Pons (tissue), 1 donor: ENCODE measurements around the gene MAN1C1.
"Not testable (repeated sequence)": the region's sequence is repeated elsewhere in the genome, so short reads cannot be mapped to it uniquely, and the experiment has no call there.

Experiments used
- DNase-seq: peaks from one replicate; pipeline ENCODE4 v3.0.0-alpha.2; 2016; ENCODE audit warnings: low spot score

The MAN1C1 gene

GRCh38 chr1:25634896-25635295 is 18.3 kb downstream of the MAN1C1 start:
- no peak for DNase-seq

- not testable (repeated sequence) for DNase-seq
These were observed 19.6 kb downstream of the MAN1C1 start for GRCh38 chr1:25636141-25636540.

GRCh38 chr1:25640646-25641328 is 24.2 kb downstream of the MAN1C1 start:
- DNase-seq: no peak

DNA sequence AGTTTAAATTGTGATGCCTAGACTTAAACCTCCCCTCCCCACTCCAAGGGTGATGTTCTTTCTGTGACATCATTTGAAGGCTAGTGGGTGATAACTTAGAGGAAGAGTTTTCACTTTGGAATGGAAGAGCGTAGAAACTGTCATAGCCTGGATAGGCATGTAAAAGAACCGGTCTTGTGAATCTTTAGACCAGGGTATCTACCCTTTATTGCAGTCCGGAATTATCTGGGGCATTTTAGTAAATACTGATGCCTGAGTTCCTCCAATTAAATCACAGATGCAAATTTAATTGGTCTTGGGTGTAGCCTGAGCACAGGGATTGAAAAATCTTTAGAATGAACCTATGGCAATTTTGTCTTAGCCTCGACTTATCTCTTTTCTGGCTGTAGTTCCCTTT is 24.7 kb downstream of the MAN1C1 start:
- DNase-seq: no peak

- no peak for DNase-seq
These were observed 25.5 kb downstream of the MAN1C1 start for GRCh38 chr1:25641931-25642573.

DNA sequence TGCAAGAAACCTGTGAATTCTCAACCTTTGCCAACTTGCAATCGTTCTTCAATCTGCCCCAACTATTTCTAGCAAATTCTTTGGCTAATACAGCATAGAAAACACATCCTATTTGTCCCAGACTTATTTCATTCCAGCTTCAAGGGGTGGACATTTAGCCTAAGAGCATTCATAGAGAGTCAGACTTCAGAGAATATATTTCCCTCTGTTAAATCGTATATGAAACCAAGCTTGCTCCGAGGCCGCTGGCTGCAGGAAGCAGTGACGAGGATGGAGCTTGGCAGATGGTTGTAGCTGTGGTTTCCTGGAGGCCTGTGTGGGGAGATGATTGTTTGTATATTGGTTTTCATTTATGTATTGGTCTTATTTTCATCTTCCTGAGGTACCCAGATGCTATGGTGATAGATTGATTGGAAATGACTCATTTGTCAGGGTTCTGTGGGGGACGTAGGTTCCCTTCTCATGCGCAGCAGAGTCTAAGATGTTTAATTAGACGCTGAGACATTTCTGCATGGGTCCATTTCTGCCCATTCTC is 26.1 kb downstream of the MAN1C1 start:
- DNase-seq: no peak

DNA sequence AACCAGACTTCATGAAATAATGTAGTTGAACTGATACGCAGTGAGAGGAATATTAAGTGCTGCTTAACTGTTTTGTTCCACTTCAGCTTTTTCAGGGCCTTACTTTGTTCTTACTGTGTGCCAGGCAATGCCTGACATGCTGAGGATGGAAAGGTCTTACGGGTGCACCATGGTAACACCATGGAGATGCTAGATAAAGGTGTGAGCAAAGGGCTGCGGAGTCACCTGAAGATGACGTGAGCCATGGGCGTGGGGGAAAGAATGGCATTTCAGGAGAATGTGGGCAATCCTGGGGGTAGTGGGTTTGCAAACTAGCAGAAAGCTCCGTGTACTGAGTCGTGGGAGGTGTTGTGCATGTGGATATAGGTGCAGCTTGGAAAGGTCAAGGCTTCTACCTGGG is 27.3 kb downstream of the MAN1C1 start:
- no peak for DNase-seq

DNA sequence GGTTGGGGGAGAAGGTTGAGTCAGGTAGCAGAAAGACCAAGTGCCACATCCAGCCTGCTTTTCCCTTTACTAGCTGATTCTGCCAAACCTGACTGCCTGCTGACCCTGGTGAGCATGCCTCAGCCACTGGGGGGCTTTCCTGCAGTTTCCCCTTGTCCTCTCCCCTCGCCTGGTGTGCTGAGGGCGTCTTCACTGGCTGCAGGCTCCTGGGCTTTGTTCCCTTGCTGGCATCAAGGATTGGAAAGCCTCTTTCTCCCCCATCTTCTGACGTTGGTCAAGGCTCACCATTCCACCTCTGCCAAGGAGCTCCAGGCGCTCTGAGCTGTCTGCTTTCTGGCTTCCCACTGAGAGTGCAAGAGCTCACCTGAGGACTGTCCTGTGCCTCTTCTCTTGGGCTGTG is 28.4 kb downstream of the MAN1C1 start:
- no peak for DNase-seq

GRCh38 chr1:25645637-25646400 is 29.2 kb downstream of the MAN1C1 start:
- DNase-seq: no peak

DNA sequence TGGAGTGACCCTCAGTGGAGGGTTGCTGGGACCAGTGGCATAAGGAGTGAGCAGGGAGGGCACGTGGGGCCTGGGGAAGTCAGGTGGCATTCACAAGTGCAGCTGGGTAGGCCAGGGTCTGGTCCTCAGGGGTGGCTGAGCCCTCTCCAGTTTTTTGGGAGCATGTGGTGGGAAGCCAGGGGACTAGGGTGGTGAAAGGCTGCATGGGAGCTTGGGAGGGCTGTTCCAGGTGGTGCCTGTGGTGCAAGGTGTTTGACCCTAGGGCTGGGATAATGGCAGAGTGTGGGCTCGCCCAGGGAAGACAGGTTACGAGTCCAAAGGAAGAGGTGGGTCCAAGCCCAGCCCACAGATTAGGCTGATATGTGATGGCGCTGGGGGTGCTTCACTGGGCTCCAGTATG is 30.5 kb downstream of the MAN1C1 start:
- DNase-seq: no peak

GRCh38 chr1:25647863-25648262 is 31.3 kb downstream of the MAN1C1 start:
- DNase-seq: no peak

GRCh38 chr1:25648681-25649440 is 32.3 kb downstream of the MAN1C1 start:
- DNase-seq: peak; percentile 76

GRCh38 chr1:25649505-25650288 is 33.1 kb downstream of the MAN1C1 start:
- DNase-seq: no peak

- no peak for DNase-seq
These were observed 33.6 kb downstream of the MAN1C1 start for GRCh38 chr1:25650289-25650576.

DNA sequence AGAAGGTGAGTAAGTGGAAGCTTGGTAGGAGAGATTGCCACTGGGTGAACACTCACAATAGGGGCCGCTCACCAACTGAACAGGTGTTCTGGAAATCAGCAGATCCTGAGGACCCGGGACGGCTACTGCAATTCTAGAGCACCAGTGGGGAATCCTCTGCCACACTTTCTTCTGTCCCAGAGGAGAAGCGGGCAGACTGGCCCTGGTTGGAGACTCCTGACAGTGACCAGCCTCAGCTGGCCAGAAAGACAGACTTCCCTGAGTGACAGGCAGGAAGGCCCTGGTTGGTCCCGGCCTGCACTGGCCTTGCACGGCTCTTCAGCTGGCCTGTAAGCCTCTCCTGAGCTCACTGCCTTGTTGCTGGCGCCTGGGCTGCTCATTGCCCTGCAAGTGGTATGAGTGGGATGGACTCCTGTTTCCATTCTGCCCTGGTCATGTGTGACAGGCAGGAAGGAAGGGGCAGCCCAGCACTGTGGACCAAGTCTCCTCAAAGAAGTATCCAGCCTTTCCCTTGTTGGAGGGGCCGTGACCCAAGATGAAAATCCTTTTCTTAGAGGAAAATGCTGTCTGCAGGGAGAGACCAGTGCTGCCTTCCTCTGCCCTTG is 34.5 kb downstream of the MAN1C1 start:
- no peak for DNase-seq

DNA sequence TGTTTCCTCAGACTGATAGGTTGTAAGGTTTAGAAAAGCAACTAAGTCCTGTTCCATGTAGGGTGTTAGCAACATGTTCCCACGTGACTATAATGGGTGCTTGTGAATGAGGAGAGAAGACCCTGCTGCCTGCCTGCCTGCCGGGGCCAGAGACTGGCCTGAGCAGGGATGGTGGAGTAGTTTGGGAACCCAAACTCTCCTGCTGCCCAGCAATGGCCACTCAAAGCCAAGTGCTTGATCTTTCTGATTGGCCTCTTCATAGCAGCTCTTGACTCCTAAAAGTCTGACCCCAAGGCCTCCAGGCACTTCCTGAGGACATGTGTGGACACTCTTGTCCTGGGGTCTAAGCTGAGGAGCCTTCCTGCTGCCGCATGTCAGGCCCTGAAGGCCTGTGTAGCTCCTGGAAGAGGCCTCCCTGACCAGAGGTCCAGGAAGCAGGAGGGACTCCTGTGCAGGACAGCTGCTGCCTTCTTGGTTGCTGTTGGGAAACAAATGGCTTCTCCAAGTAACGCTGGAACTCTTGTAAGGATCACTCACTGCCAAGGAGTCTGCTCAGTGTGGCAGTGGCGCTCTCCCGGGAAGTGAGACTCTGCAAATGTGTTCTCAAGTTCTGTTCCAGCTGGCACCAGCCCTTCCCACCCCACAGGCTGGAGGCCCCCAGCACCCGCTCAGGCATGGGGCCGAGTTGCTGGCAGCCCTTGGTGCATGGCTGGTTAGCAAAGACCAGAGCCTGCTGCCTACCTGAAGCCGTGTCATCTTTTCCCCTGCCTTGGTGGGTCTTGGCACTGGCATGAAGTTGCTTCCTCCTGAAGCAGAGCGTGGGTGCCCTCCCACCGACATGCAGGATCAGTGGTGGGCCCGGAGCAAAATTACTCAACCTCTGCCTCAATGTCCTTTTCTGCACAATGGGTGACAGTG is 35.5 kb downstream of the MAN1C1 start:
- DNase-seq: peak; percentile 49

GRCh38 chr1:25653558-25653957 is 37.0 kb downstream of the MAN1C1 start:
- no peak for DNase-seq

GRCh38 chr1:25654109-25654660 is 37.6 kb downstream of the MAN1C1 start:
- DNase-seq: no peak

GRCh38 chr1:25657121-25657882 is 40.7 kb downstream of the MAN1C1 start:
- no peak for DNase-seq
